GM19395 (cell line): ENCODE results near the gene RASSF3.
A peak's percentile ranks its signal among the peaks of the same experiment; 100 is the strongest.
"Not testable (repeated sequence)": the region's sequence is repeated elsewhere in the genome, so short reads cannot be mapped to it uniquely, and the experiment has no call there.

Experiments
- ATAC-seq: cut with Tn5 transposase; IDR thresholded peaks from one replicate; pipeline ENCODE4 v1.9.1; 2021; ENCODE audit warnings: mild to moderate bottlenecking, moderate library complexity; ENCODE audit not compliant: unreplicated experiment

Gene RASSF3

DNA sequence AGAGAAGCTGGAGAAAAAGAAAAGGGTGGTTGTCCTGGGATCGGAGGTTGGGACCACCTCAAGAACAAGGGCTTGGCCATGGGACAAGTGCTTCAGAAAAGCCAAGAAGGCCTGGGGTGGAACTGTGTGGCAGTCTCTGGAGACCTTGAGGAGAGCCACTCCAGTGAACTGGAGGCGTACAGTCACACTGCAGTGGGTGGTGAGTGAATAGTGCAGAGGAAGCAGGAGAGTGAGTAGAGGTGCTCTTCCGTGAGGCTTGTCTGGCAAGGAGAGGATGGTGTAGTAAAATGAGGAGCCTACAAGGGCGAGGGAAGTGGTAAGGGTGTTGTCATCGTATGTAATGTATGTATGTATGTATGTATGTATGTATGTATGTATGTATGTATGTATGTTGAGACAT, 20.9 kb downstream of the RASSF3 start:
- ATAC-seq = no peak

DNA sequence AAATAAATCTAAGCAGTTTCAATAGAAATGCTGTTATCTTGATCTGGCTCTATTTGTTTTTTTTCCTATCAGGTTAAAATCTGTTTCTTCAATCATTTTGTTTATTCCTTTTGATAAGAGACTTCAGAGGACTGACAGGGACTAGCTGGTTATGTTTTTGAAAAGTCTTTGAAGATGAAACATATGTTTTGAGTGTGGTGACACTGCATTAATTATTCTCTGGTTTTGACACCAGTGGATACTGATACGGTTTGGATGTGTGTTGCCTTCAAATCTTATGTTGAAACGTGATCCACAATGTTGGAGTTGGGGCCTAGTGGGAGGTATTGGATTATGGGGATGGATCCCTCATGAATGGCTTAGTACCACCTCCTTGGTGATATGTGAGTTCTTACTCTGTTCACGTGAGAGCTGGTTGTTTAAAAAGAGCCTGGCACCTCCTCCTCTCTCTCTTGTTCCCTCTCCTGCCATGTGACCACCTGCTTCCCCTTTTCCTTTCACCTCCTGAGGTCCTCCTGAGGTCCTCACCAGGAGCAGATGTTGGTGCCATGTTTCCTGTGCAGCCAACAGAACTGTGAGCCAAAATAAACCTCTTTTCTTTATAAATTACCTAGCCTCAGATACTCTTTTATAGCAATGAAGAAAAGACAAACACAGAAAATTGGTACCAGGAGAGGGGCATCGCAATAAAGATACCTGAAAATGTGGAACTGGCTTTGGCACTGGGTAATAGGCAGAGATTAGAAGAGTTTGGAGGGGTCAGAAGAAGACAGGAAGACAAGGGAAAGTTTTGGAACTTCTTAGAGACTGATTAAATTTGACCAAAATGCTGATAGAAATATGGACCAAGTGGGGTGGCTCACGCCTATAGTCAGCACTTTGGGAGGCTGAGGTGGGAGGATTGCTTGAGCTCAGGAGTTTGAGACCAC, 23.0 kb downstream of the RASSF3 start:
- ATAC-seq = no peak

- no peak for ATAC-seq
These were observed 23.6 kb downstream of the RASSF3 start for GRCh38 chr12:64633940-64634337.

- ATAC-seq = no peak
These were observed 24.3 kb downstream of the RASSF3 start for GRCh38 chr12:64634508-64635092.

GRCh38 chr12:64635356-64635998, 25.2 kb downstream of the RASSF3 start:
- ATAC-seq = no peak

DNA sequence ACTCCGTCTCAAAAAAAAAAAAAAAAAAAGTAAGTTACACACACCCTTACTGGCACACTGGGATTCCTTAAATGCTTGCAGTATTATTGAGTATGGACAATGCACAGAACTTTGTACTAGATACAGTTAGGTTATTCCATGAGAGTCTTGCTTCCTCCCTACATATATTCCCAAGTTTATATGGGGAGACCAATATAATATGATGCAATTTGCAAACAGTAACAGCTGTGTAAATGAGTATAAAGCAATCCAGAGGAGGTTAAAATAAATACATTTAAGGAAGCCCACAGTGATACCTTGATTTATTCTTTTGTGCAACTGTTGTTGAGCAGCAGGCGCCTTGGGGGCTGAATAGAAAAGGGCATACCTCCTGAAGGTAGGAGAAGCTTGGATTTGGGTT, 26.6 kb downstream of the RASSF3 start:
- ATAC-seq = no peak

DNA sequence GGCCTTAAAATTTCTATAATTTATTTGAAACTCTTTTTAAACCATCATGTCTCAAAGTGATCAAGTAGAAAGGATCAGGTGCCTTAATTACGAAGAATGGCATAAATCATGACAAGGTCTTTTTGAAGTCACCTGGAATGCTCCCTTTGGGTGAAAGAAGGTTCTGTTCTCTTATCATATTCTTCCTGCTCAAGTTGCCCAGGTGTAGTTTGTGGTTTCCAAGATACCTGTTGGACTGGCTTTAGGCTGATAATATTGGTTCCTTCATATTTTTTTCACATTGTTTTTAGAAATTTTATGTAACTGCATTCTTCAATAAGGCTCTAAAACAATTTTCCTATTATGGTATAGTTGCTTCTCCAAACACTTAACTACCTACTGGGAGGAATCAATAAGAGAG, 29.2 kb downstream of the RASSF3 start:
- no peak for ATAC-seq

- ATAC-seq = no peak
These were observed 36.0 kb downstream of the RASSF3 start for GRCh38 chr12:64646318-64646717.

DNA sequence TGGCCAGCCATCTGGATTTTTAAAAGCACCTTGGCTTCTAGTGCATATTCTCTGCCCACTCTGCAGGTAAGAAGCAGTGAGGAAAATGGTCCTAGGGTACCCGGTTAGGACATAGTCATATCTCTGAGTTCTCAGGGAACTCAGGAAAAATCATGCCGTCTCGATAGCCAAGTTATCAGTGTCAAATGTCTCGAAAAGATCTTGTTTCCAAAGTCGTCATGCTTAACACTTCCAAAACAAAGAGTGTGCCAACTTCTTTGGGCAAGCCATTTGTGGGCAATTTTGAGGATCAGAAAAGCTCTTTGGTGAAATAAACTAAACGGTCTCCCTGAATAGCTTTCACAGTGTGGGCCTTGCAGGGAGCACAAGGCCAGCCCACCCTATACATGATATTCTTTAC, 39.2 kb downstream of the RASSF3 start:
- ATAC-seq = no peak

GRCh38 chr12:64650762-64651161, 40.5 kb downstream of the RASSF3 start:
- no peak for ATAC-seq

GRCh38 chr12:64652346-64652745, 42.1 kb downstream of the RASSF3 start:
- ATAC-seq = no peak

- no peak for ATAC-seq
These were observed 42.8 kb downstream of the RASSF3 start for GRCh38 chr12:64653123-64653522.

GRCh38 chr12:64653907-64654306, 43.6 kb downstream of the RASSF3 start:
- ATAC-seq = not testable (repeated sequence)

GRCh38 chr12:64655141-64655540, 44.8 kb downstream of the RASSF3 start:
- no peak for ATAC-seq

DNA sequence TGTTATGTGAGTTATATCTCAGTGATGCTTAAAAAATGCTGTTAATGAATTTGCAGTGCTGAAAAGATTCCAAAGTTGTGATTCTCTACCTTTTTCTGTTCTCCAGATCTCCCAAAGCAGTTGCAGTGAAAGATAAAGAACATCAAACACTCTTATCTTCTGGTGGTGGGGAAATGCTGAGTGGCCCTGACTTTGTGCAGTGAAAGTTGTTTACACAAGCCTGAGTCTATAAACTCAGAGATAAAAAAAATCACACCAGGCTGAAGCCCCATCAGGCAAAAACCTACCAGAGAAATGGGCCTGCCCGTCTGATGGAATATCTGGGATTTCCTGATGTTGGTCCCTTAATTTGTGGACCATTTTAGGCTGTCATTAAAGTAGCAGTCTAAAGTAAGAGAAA, 46.1 kb downstream of the RASSF3 start:
- no peak for ATAC-seq

GRCh38 chr12:64658892-64659481, 48.7 kb downstream of the RASSF3 start:
- no peak for ATAC-seq

- peak; percentile 73 for ATAC-seq
These were observed 50.1 kb downstream of the RASSF3 start for GRCh38 chr12:64660237-64661018.

GRCh38 chr12:64663015-64663414, 52.7 kb downstream of the RASSF3 start:
- ATAC-seq = no peak

DNA sequence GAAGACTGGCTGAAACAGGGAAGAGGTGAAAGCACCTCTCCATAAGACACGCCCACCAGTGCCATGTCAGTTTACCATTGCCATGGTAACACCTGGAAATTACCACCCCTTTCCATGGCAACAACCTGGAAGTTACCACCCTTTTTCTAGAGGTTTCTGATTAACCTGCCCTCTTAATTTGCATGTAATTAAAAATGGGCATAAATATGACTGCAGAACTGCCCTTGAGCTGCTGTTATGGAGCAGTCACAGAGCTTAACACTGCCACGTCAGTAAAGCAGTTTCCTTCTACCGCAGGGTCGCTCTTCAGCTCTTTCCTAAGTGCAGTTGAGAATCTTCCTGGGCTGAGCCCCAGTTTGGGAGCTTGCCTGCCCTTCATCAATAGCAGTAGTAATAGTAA, 55.2 kb downstream of the RASSF3 start:
- ATAC-seq = peak; percentile 34

- ATAC-seq = peak; percentile 28
These were observed 56.0 kb downstream of the RASSF3 start for GRCh38 chr12:64666054-64666914.
